ENCODE measurements around the gene CUX1.

- TF ChIP-seq, protein P1, sequence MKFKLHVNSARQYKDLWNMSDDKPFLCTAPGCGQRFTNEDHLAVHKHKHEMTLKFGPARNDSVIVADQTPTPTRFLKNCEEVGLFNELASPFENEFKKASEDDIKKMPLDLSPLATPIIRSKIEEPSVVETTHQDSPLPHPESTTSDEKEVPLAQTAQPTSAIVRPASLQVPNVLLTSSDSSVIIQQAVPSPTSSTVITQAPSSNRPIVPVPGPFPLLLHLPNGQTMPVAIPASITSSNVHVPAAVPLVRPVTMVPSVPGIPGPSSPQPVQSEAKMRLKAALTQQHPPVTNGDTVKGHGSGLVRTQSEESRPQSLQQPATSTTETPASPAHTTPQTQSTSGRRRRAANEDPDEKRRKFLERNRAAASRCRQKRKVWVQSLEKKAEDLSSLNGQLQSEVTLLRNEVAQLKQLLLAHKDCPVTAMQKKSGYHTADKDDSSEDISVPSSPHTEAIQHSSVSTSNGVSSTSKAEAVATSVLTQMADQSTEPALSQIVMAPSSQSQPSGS (CRISPR knock-in tag; IDR thresholded peaks at IDR 0.05; ENCODE audit: borderline replicate concordance, low read depth): no peak
- TF ChIP-seq NR1H2 (CRISPR knock-in tag; IDR thresholded peaks at IDR 0.05): no peak
- no peak for TF ChIP-seq CTCF (IDR thresholded peaks at IDR 0.05)
- TF ChIP-seq ZNF263 (CRISPR knock-in tag; IDR thresholded peaks at IDR 0.05; ENCODE audit: low read depth): no peak
- TF ChIP-seq NFYB (CRISPR knock-in tag; conservative IDR thresholded peaks at IDR 0.05; ENCODE audit: low read depth): no peak
- no peak for TF ChIP-seq USF2 (CRISPR knock-in tag; IDR thresholded peaks at IDR 0.05)
- no peak for TF ChIP-seq ATF3 (CRISPR knock-in tag; conservative IDR thresholded peaks at IDR 0.05)
- TF ChIP-seq, protein P2, sequence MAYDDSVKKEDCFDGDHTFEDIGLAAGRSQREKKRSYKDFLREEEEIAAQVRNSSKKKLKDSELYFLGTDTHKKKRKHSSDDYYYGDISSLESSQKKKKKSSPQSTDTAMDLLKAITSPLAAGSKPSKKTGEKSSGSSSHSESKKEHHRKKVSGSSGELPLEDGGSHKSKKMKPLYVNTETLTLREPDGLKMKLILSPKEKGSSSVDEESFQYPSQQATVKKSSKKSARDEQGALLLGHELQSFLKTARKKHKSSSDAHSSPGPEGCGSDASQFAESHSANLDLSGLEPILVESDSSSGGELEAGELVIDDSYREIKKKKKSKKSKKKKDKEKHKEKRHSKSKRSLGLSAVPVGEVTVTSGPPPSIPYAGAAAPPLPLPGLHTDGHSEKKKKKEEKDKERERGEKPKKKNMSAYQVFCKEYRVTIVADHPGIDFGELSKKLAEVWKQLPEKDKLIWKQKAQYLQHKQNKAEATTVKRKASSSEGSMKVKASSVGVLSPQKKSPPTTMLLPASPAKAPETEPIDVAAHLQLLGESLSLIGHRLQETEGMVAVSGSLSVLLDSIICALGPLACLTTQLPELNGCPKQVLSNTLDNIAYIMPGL (CRISPR knock-in tag; IDR thresholded peaks at IDR 0.05): no peak
- TF ChIP-seq CBFB (CRISPR knock-in tag; IDR thresholded peaks at IDR 0.05; ENCODE audit: low read depth): no peak
Measured at GRCh38 chr7:102119925-102120324, 302.5 kb downstream of the CUX1 start.
